Pancreas (tissue), 10 donors: ENCODE results near the gene SPTSSA. TPM values are rescaled to one million over a fixed set of nuclear protein-coding genes. Genes with fewer than 3 reads are reported as not detected.

Experiments used
- ATAC-seq, 4 donors: fragments of 200-7000 bp; cut with Tn5 transposase; one replicate each; pipeline versions ENCODE4 v1.8.0 to v1.9.1; 2020; ENCODE audit warnings: mild to moderate bottlenecking in 4 of 4, moderate library complexity in 4 of 4
- DNase-seq, 6 donors: peaks; one replicate each; pipeline ENCODE4 v3.0.0-alpha.2; 2020
- FAIRE-seq: peaks from 2 replicates; lab custom pipeline; 2012; peaks lifted over from hg19 to GRCh38; lab: Jason Lieb, UNC
- H3K27ac ChIP-seq, 4 donors: fragments of 200-600 bp; sonication (generic); 1 replicate in 3 of 4; 2 replicates in 1 of 4; pipeline versions ENCODE4 v1.5.0 to v1.8.0; 2020
- H3K27me3 ChIP-seq, 4 donors: fragments of 200-600 bp; one replicate each; pipeline ENCODE4 v1.8.0; 2021
- H3K36me3 ChIP-seq, 3 donors: fragments of 200-600 bp; sonication (generic) in 1 of 3; one replicate each; pipeline versions ENCODE4 v1.5.0 to v1.8.0; 2020 to 2021
- H3K4me1 ChIP-seq, 3 donors: fragments of 200-600 bp; one replicate each; pipeline ENCODE4 v1.8.0; 2021
- H3K4me3 ChIP-seq, 4 donors: fragments of 200-600 bp; sonication (generic) in 2 of 4; one replicate each; pipeline versions ENCODE4 v1.5.0 to v1.8.0; 2020 to 2021
- H3K9me3 ChIP-seq, 4 donors: fragments of 200-600 bp; one replicate each; pipeline ENCODE4 v1.8.0; 2021
- WGBS, 2 donors: extraction: QIAGEN DNeasy Blood & Tissue Kit; methylation state at CpG; one replicate each; pipeline ENCODE4 v1.1.7; 2013; 5-methylcytosine and 5-hydroxymethylcytosine counted together
- intact Hi-C, 3 donors: fragments of 100-400 bp; cut with DNase I; formaldehyde crosslinking; loops; one replicate each; pipeline versions ENCODE4 v1.11.1 to v1.14.2; 2022
- polyA plus RNA-seq, 2 donors: library from polyadenylated mRNA; stranded (reverse); fragments of 200-250 nt; gene quantifications; one replicate each; pipeline ENCODE4 v1.2.3, GENCODE V29; 2013
- total RNA-seq, 6 donors: library from RNA; stranded (reverse); fragmentation: NEBNext Ultra II Directional in 4 of 6; extraction: Animal tissue kit (Norgen Biotek cat#: 25700) in 4 of 6; gene quantifications; one replicate each; pipeline versions ENCODE4 v1.2.1 to v1.2.4, GENCODE V29; 2021 to 2023
- TF ChIP-seq, protein P1 (sequence below), 4 donors: fragments of 200-600 bp; sonication (generic) in 3 of 4; IDR thresholded peaks; one replicate each; pipeline versions ENCODE4 v1.5.0 to v1.8.0; 2021; ENCODE audit warnings: antibody characterized with exemption in 4 of 4
- donor health status: healthy with polysubstance abuse.
- donor health status: DM: no; HTN: no; CAD: no; lungs with moderate emphysema.
- donor health status: DM: no; HTN: no; CAD: no.
- donor health status: control.
- donor health status: control.
- donor health status: Bipolar disorder and iron deficiency.
- donor health status: DM: yes; HTN: yes; CAD: no.
- donor health status: DM: no; HTN: no; CAD: no.
- donor health status: DM: no; HTN: no; CAD: no.
- donor health status: DM: yes; HTN: yes; CAD: no.

Gene SPTSSA
- total and polyA plus RNA-seq, 8 donors: 3.4 to 16.3 (median 8.7) TPM

DNA sequence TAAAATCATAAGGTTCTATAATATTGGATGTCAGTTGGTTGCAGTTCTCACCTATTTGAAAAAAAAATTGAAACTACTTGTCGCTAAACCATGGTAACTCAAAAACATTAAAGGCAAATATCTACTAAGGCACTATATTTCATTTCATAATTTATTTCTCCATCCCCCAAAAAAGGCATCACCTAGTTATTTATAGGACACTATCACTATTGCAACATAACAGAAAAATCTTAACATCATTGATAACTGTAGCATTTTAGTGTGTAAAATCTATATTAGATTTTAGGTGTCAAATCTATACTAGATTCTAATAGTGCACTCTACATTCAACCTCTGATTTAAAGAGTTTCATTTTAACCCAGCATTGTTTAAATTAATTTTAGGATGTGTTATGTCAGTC, 1.7 kb downstream of the SPTSSA start:
- intact Hi-C loops: no loop called here

DNA sequence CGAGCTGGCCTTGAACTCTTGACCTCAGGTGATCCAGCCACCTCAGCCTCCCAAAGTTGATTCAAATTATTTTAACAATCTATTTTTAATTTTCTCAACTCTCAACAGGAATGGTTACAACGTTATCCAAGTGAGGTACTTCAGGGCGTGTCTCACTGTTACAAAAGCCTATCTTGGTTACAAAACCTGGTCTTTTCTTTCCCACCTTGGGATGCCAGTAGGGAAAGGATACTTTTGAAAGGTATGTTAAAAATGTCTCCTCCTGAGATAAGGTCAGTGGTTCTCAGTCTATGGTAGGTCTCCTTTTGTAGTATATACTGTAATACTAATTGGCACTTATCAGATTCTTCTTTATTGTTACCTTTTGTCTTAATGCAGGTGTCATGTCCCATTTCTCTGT, 4.9 kb downstream of the SPTSSA start:
- TF ChIP-seq, protein P1, sequence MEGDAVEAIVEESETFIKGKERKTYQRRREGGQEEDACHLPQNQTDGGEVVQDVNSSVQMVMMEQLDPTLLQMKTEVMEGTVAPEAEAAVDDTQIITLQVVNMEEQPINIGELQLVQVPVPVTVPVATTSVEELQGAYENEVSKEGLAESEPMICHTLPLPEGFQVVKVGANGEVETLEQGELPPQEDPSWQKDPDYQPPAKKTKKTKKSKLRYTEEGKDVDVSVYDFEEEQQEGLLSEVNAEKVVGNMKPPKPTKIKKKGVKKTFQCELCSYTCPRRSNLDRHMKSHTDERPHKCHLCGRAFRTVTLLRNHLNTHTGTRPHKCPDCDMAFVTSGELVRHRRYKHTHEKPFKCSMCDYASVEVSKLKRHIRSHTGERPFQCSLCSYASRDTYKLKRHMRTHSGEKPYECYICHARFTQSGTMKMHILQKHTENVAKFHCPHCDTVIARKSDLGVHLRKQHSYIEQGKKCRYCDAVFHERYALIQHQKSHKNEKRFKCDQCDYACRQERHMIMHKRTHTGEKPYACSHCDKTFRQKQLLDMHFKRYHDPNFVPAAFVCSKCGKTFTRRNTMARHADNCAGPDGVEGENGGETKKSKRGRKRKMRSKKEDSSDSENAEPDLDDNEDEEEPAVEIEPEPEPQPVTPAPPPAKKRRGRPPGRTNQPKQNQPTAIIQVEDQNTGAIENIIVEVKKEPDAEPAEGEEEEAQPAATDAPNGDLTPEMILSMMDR (IDR thresholded peaks at IDR 0.05): no peak
- Histone ChIP-seq H3K4me3 (no peak overlapping the region), H3K27me3 (no peaks in the 10 kb centered on the region), H3K4me1 (peaks cover 0 to 16% (median 11%) of the 10 kb centered on the region in 3 donors), H3K27ac (no peak overlapping the region), H3K36me3 (peaks cover 0 to 7% (median 0%) of the 10 kb centered on the region in 3 donors), H3K9me3 (no peaks in the 10 kb centered on the region)
- FAIRE-seq (no peak), ATAC-seq (no peak), DNase-seq (no peak)
- intact Hi-C loops: no loop called here
- WGBS, 2 donors: 68 to 84% methylated on average over 3 of the region's 3 CpGs

More for the DNA sequence above, 1.7 kb downstream of the SPTSSA start:
- H3K4me1 ChIP-seq: peaks cover 0 to 16% (median 11%) of the 10 kb centered on the region in 3 donors
- 85 to 92% methylated on average over 1 of the region's 1 CpG for WGBS, 2 donors
- no peak overlapping the region for H3K4me3 ChIP-seq
- DNase-seq (no peak), FAIRE-seq (no peak), ATAC-seq (no peak)
- peaks cover 0 to 7% (median 0%) of the 10 kb centered on the region in 3 donors for H3K36me3 ChIP-seq
- H3K27me3 ChIP-seq: no peaks in the 10 kb centered on the region
- no peaks in the 10 kb centered on the region for H3K9me3 ChIP-seq
- H3K27ac ChIP-seq: no peak overlapping the region
- TF ChIP-seq, protein P1 (IDR thresholded peaks at IDR 0.05): no peak

DNA sequence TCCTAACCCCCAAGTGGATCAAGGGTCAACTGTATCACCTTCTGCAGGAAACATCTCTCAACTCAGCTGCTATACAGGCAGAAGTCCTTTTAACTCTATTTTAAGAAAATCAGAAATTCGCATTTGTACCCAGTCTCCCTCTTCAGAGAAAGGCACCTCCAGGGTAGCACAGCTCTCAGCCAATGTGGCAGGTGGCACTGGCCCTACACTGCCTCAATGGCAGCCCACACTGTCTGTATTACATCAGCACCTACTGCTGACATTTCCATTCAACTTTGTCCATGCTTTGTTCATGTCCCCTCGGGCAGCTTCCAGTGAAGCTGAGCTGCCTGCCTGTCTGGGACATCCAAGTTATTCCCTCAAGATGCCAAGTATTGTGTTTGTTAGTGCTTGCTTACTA, 8.8 kb downstream of the SPTSSA start:
- 79 to 90% methylated on average over 2 of the region's 2 CpGs for WGBS, 2 donors
- Histone ChIP-seq H3K36me3 (peaks cover 0 to 7% (median 0%) of the 10 kb centered on the region in 3 donors), H3K9me3 (no peaks in the 10 kb centered on the region), H3K27ac (no peak overlapping the region), H3K4me1 (no peaks in the 10 kb centered on the region), H3K27me3 (no peaks in the 10 kb centered on the region), H3K4me3 (no peak overlapping the region)
- DNase-seq: no peak
- TF ChIP-seq, protein P1 (IDR thresholded peaks at IDR 0.05): no peak
- ATAC-seq: no peak
- no peak for FAIRE-seq
- intact Hi-C loops: no loop called here

DNA sequence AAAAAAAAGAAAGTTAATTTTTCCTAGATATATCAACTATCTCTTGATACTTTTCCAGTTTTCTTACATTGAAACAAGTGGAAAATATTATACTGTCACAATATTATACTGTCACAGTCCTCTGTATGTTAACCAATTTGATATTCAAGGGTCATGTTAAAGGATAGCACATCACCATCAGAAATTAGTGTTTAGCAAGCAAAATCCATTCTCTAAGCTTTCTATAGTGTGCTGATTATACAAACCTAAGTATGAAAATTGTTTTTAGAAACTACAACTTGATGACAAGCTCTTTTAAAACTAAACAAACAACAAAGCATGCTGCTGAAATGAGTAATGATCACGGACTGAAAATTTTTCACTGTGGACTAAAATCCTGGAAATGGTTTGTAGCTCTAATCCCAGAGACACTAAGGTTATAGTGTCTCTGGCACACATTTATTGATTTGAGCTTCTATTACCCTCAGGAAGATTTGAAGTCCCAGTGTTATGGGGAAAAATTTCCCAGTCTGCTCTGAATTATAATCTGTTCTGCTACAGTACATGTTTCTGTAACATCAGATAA, 9.7 kb downstream of the SPTSSA start:
- intact Hi-C loops: no loop called here
- no peak for DNase-seq
- no peak for FAIRE-seq
- Histone ChIP-seq H3K27ac (no peak overlapping the region), H3K4me1 (no peaks in the 10 kb centered on the region), H3K36me3 (peaks cover 0 to 7% (median 0%) of the 10 kb centered on the region in 3 donors), H3K9me3 (no peaks in the 10 kb centered on the region), H3K27me3 (no peaks in the 10 kb centered on the region), H3K4me3 (no peak overlapping the region)
- WGBS, 2 donors: 56 to 57% methylated on average over 1 of the region's 1 CpG
- TF ChIP-seq, protein P1 (IDR thresholded peaks at IDR 0.05): no peak
- no peak for ATAC-seq

DNA sequence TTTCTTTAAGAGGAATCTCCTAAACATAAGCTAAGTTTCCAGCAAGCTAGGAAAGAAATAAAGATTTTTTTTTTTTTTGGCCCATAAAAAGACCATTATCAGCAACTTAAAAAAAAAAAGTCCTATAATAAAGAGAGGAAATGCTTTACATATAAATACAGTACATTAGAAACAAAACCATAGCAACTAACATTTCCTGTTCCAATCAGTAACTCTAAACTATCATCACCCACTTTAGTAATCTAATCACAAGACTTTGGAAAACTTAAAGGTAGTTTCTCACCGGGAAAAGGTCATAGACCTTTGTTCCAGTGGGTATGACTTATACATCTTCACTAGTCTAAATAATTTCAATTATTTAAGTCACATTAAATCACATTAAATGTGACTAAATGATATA, 11.1 kb downstream of the SPTSSA start:
- TF ChIP-seq, protein P1 (IDR thresholded peaks at IDR 0.05): no peak
- intact Hi-C loops: no loop called here
- Histone ChIP-seq H3K4me1 (no peaks in the 10 kb centered on the region), H3K4me3 (no peak overlapping the region), H3K9me3 (no peaks in the 10 kb centered on the region), H3K36me3 (peaks cover 0 to 6% (median 0%) of the 10 kb centered on the region in 3 donors), H3K27ac (no peak overlapping the region), H3K27me3 (no peaks in the 10 kb centered on the region)
- FAIRE-seq: no peak
- 18 to 24% methylated on average over 1 of the region's 1 CpG for WGBS, 2 donors
- no peak for DNase-seq
- ATAC-seq: no peak
